DMS114 treated with DMSO at 0.1 percent for 48 hours (cell line): ENCODE measurements around the gene KIRREL1.

Experiments used
- DNase-seq: peaks from one replicate; lab custom pipeline; 2025; ENCODE audit not compliant: unreplicated experiment; lab: John Stamatoyannopoulos, UW

KIRREL1 gene

GRCh38 chr1:157993147-157993917, at the start of gene KIRREL1:
TSS of gene KIRREL1 (plus strand) at chr1:157993645. CDS start at chr1:157993677, 32 bp downstream.
- peak; percentile 34 for DNase-seq

DNA sequence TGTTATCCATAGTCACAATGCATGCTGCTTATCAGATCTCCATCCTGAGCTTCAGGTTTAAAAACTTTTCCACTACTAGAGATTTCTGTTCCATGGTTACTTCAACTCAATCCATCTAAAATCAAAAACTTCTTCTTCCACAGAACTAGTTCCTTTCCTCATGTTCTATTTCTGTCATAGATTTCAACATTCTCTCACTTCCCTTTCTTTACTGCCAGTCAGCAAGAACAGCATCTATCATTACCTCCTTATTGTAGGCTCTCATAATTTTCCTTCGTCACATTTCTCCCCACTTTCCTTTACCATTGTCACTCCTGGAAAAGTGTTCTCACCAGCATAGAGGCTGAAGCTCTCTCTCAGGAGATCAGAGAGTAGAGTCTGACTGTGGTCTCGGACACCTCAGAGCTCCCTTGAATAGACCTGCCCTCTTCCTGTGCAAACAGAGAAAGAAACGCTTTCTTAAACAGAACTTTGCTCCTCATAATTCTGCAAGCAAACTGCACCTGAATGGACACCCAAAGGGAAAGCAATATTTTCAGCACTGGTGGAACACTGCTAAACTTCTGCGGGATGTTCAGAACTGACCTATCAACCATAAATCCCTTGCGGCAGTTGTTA, 48.7 kb upstream of the KIRREL1 start:
- no peak for DNase-seq

DNA sequence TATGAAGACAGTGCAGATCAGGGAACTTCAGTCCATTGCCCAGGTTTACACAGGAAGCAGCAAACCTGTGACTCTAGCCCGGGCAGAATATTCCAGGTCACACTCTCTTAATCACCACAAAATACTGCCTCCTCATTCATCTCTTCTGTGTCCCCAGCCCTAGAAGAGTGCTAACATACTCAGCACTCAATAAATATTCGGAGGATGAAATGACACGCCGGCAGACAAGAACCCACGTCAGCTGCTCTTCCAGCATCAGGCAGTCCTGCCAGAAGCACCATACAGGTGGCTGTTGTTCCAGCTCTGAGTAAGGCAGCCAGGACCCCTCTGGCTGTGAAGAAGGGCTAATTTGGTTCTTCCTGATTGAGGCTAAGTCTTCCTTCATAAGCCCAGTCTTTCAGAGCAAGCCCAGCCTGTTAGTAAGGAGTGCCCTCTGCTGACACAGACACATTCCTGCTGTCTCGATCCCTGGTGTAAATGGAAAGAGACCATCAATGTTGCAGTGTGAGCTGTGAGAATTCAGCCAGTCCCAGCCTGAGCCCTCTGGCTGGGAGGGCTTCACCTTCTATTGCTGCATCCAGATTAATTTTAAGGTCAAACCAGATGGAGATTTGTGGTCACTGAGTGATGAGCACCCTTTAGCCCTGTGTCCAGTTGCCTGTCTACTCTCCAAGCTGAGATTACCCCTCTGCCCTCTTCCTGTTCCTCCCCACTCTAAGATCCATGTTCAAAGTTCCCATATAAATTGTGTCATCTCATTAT, 45.0 kb upstream of the KIRREL1 start:
- peak; percentile 78 for DNase-seq

DNA sequence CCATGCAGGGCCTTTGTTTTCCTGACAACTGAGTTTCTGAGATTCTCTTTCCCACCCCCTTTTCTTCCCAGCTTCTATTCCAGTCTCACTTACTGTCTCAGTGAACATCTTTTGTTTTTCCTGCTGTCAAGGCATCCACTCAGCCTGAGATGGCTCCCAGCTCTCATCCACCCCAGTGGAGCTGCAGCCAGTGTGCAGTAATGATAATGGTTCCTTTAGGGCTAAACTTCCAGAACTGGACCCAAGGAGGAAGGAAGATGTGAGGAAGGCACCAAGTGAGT, 44.4 kb upstream of the KIRREL1 start:
- no peak for DNase-seq

GRCh38 chr1:157951230-157951629, 42.2 kb upstream of the KIRREL1 start:
- no peak for DNase-seq

DNA sequence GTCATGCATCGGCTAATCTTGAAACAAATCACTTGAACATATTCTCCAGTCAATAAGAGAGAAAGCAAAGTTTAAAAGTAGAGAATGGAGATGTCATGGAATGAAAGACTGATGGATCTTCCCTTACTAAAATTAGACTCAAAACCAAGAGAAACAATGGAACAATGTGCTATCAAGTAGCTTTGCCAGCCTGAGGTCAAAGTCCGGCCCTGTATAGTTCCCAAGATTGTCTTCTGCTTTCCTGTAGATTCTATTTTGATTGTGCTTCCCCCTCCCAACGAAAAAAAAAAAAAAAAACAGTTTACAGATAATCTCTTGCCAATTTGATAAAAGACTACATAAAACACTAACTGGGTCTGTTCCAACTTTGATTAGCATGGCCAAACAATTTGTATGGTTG, 40.8 kb upstream of the KIRREL1 start:
- DNase-seq: no peak

DNA sequence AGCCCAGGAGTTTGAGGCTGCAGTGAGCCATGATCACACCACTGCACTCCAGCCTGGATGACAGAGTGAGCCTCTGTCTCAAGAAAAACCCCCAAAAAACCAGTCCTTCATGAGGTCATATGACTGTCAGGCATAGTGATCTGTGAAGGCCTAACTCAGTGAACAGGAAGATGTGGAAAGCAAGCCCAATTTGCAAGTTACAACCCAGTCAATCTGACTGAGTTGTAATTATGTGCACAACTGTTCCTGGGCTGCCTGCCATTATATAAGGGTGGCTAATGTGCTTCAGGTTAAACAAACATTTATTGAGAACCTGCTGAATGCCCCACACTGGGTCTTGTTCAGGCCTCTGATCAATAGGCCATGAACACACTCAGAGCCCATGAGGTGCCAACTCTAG, 38.2 kb upstream of the KIRREL1 start:
- DNase-seq: no peak

DNA sequence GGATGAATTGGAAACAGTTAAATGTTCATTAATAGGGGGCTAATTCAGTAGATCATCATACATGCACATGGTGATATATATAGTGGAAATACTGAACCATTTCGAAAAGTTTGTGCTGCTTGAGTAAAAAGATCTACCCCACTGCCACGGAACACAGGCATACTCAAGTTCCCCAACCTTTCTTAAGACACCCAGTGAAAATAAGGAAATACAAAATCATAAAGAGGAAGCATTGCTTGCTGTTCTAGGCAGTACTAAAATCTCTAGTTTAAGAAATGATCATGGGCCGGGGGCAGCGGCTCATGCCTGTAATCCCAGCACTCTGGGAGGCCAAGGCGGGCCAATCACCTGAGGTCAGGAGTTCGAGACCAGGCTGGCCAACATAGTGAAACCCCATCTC, 37.6 kb upstream of the KIRREL1 start:
- no peak for DNase-seq

- DNase-seq: no peak
Measured at GRCh38 chr1:157956732-157957131, 36.7 kb upstream of the KIRREL1 start.

- no peak for DNase-seq
Measured at GRCh38 chr1:157958263-157958662, 35.2 kb upstream of the KIRREL1 start.

DNA sequence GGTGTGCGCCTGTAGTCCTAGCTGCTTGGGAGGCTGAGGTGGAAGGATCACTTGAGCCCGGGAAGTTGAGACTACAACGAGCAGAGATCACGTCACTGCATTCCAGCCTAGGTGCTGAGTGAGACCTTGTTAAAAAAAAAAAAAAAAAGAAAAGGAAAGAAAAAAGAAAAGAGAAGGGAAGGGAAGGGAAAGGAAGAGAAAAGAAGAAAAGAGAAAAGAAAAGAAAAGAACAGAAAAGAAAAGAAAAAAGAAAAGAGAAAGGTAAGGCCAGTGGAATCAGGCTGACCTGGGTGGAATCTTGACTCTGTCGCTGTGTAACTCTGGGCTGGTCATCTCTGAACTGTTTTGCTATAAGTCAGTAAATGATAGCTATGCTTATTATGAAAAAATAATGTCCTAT, 33.7 kb upstream of the KIRREL1 start:
- DNase-seq: no peak

DNA sequence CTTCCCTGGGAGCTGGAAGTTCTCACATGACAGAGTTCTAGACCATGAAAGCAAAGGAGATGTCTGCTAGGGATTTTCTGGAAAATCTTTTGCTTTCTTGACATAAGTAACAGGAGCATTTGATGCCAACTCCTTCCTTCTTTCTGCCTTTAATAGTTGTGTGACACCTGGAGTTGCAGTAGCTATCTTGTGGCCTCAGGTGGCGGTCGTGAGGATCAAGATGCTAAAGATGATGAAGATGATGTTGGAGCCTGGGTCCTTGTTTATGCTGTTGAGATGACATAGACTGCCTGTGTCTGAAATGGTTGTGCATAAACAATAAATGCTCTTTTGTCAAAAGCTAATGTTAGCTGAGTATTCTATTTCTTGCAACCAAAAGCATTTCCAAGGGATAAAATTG, 32.7 kb upstream of the KIRREL1 start:
- no peak for DNase-seq

- DNase-seq: no peak
Measured at GRCh38 chr1:157961805-157962762, 31.4 kb upstream of the KIRREL1 start.

GRCh38 chr1:157963713-157964112, 29.7 kb upstream of the KIRREL1 start:
- peak; percentile 72 for DNase-seq

GRCh38 chr1:157965584-157965983, 27.9 kb upstream of the KIRREL1 start:
- DNase-seq: no peak

DNA sequence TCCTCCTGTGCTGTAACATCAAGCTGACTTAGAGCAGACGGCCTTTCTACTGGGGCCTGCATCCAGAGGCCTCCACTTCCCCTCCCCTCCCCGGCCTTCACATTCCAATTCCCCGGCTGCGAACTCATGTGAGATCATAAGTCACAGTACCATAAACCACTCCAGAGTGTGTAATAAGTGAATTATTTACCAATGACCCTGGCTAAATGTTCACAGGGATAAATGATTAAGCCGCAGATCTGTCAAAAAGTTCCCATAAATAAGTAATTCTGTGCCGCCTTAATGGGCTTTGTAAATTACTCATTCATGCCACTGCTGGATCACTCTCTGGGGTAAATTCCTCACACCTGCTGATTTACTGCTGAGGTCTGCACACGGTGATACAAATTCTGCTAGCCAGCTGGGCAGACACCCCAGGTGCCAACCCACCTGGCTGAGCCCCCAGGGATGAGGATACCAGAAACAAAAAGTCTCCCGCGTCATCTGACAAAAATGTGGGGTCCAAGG, 27.4 kb upstream of the KIRREL1 start:
- DNase-seq: no peak

- DNase-seq: no peak
Measured at GRCh38 chr1:157967205-157967604, 26.2 kb upstream of the KIRREL1 start.

DNA sequence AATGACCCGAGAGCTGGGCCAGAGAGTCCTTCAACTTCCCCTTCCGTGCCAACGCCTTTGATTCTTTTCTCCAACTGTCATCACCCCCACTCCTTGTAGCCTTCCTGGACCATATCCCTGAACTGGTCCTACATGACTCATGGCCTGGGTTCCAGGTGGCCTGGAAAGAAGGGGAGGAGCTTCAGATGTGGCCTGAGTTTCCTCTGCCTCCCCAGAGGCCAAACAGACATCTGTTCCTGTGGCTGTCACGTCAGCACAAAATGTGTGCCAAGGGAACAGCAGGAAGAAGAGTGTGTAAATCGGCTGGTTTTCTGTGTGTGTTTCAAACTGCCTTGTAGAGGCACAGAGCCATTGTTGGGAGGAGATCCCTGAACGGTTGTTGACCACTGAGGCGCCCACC, 24.9 kb upstream of the KIRREL1 start:
- no peak for DNase-seq

GRCh38 chr1:157968946-157969345, 24.5 kb upstream of the KIRREL1 start:
- no peak for DNase-seq

GRCh38 chr1:157969697-157970485, 23.6 kb upstream of the KIRREL1 start:
- peak; percentile 48 for DNase-seq
